ENCODE measurements around the gene CNTNAP2. TPM values are rescaled to one million over a fixed set of nuclear protein-coding genes. Genes with fewer than 3 reads are reported as not detected.

CNTNAP2 gene
- total and polyA plus RNA-seq, 9 of the 15 experiments (the other 6 are each of a cell fraction or from before 2014, with no cell fraction given): 0.04 to 0.62 (median 0.09) TPM; not detected in 4

DNA sequence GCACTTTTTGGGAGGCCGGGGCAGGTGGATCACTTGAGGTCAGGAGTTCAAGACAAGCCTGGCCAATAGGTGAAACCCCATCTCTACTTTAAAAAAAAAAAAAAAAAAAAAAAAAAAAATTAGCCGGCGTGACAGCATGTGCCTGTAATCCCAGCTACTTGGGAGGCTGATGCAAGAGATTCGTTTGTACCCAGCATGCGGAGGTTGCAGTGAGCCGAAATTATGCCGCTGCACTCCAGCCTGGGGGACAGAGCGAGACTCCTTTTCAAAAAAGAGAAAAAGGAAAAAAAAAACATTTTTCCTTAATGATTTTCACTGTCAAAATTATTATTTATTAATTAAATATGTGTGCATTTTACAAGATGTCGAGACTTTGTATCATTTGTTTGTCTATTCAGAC, 253.6 kb downstream of the CNTNAP2 start:
- DNase-seq (ENCODE audit: extremely low read depth in 1 of 4, low spot score in 3 of 4) (no peak), ATAC-seq (no peak), FAIRE-seq (no peak)
- no peak overlapping the region for H3K4me2 ChIP-seq (ENCODE audit: insufficient read depth, low read length)
- no peaks in the 10 kb centered on the region for H4K20me1 ChIP-seq (replicated peaks; ENCODE audit: control insufficient read depth, insufficient read depth, low read length)
- TF ChIP-seq MCM2 (IDR thresholded peaks at IDR 0.05; ENCODE audit: low read depth) (no peak), CCAR2 (IDR thresholded peaks at IDR 0.05; ENCODE audit: low read depth, low read length) (no peak), NR4A1 (CRISPR knock-in tag; IDR thresholded peaks at IDR 0.05) (no peak), NR4A1 (tag; IDR thresholded peaks at IDR 0.05) (no peak), SAFB (IDR thresholded peaks at IDR 0.05; ENCODE audit: borderline replicate concordance, low read depth, low read length) (no peak), CHD4 (IDR thresholded peaks at IDR 0.05; ENCODE audit: insufficient read depth, insufficient replicate concordance, low read depth, low read length, poor library complexity, severe bottlenecking) (no peak), BMI1 (IDR thresholded peaks at IDR 0.05; ENCODE audit: low read length) (no peak), TEAD2 (tag; IDR thresholded peaks at IDR 0.05) (no peak), CREB5 (CRISPR knock-in tag; IDR thresholded peaks at IDR 0.05) (no peak), PHF8 (IDR thresholded peaks at IDR 0.05; ENCODE audit: borderline replicate concordance, low read length) (no peak), LEF1 (IDR thresholded peaks at IDR 0.05) (no peak), ELF4 (CRISPR knock-in tag; IDR thresholded peaks at IDR 0.05) (no peak), NFIC (IDR thresholded peaks at IDR 0.05) (no peak), HDAC6 (IDR thresholded peaks at IDR 0.05; ENCODE audit: low read depth, low read length) (no peak), XRCC3 (IDR thresholded peaks at IDR 0.05) (no peak), SOX6 (IDR thresholded peaks at IDR 0.05) (no peak), SNIP1 (IDR thresholded peaks at IDR 0.05; ENCODE audit: low read depth) (no peak), RERE (CRISPR knock-in tag; IDR thresholded peaks at IDR 0.05; ENCODE audit: borderline replicate concordance) (no peak)
- H3K9me3 ChIP-seq (replicated peaks; ENCODE audit: control insufficient read depth, insufficient read depth, low read depth, low read length): 0 out of 2 replicates have a peak, but pooled peaks cover 1% of the 10 kb centered on the region
- intact Hi-C loops (cut with micrococcal nuclease): no loop called here
- no peak overlapping the region for H2AFZ ChIP-seq (ENCODE audit: low read depth, low read length)
- in situ Hi-C loops (cut with MboI): no loop called here
- H3K9me1 ChIP-seq (ENCODE audit: control insufficient read depth, insufficient read depth, low read length): no peaks in the 10 kb centered on the region
- no peaks in the 10 kb centered on the region for H3K27me3 ChIP-seq (ENCODE audit: control insufficient read depth in 2 of 2, insufficient read depth in 2 of 2, low read length in 2 of 2)
- no peak overlapping the region for H3K27ac ChIP-seq (ENCODE audit: extremely low read depth, low read depth, low read length)
- no peaks in the 10 kb centered on the region for H3K36me3 ChIP-seq (ENCODE audit: control insufficient read depth, insufficient read depth, low read length)
- no peak overlapping the region for H3K9ac ChIP-seq (ENCODE audit: insufficient read depth in 1 of 2, low read depth in 2 of 2, low read length in 2 of 2)
- no TSS peak for BruUV-seq (replicated peaks)
- H3K79me2 ChIP-seq (ENCODE audit: control insufficient read depth, insufficient read depth, low read length): no peaks in the 10 kb centered on the region
- ChIA-PET CTCF (ENCODE audit: low intra/inter-chr PET ratio) (no interaction called here), POLR2A (no interaction called here)
- no peaks in the 10 kb centered on the region for H3K4me1 ChIP-seq (replicated peaks in 1 of 2; ENCODE audit: control insufficient read depth in 2 of 2, insufficient read depth in 2 of 2, low read length in 2 of 2)
- WGBS (ENCODE audit: insufficient coverage, low coverage, missing lambda C conversion rate): 2% methylated on average over 9 of the region's 9 CpGs
- no peak overlapping the region for H3K4me3 ChIP-seq
